ENCODE measurements around the gene DOK3. TPM values are rescaled to one million over a fixed set of nuclear protein-coding genes. Genes with fewer than 3 reads are reported as not detected.
A peak's percentile ranks its signal among the peaks of the same experiment; 100 is the strongest.

Gene DOK3
- total and polyA plus RNA-seq, 2 of the 13 experiments (the other 11 are each of a cell fraction or from before 2014, with no cell fraction given) = 1.4 to 1.5 TPM

DNA sequence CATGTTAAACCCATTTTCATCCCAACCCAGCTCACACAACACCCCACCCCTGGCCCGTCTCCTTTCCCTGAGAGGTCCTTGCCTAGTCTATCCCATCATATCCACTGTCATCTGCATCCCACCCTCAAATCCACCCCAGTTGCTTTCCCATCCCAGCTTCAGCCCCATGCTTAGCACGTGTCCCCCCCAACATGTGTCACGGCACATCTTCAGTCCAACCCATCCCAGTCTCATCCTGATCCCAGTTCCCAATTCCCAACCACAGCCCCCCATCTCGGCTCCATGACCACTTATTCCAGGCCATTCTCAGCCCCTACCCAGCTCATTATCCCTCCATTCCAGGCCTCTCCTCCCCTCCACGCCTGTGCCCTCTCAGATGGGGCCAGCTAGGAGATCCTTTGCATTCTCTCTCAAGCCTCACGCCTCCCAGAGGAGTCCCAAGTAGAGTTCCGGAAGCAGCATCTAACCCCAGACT, 35.6 kb downstream of the DOK3 start:
- Histone ChIP-seq H3K4me2 (ENCODE audit: low read depth, low read length) (peak overlapping the region; percentile 47; the same call in 1 of the 2 replicates), H3K79me2 (ENCODE audit: insufficient read depth, low read length) (peaks cover 3% of the 10 kb centered on the region), H3K9me3 (ENCODE audit: low read length) (no peaks in the 10 kb centered on the region), H3K27me3 (ENCODE audit: control insufficient read depth in 1 of 2, insufficient read depth in 2 of 2, low read length in 2 of 2) (no peaks in the 10 kb centered on the region), H4K20me1 (ENCODE audit: insufficient read depth, low read length) (peaks cover 9% of the 10 kb centered on the region; the same call in 1 of the 2 replicates), H3K4me3 (replicated peaks in 1 of 3; ENCODE audit: insufficient read depth in 1 of 3, low read depth in 2 of 3, low read length in 3 of 3) (peak overlapping the region in 1 of 3 experiments; percentile 73; a peak in 1 of 6 replicates), H3K36me3 (replicated peaks in 1 of 2; ENCODE audit: control insufficient read depth in 1 of 2, insufficient read depth in 2 of 2, low read length in 2 of 2) (no peaks in the 10 kb centered on the region), H2AFZ (ENCODE audit: low read length) (no peak overlapping the region), H3K4me1 (ENCODE audit: insufficient read depth, low read length) (peaks cover 68% of the 10 kb centered on the region), H3K9ac (ENCODE audit: insufficient read depth, low read depth, low read length) (no peak overlapping the region), H3K27ac (ENCODE audit: extremely low read length, insufficient read depth, low read length) (no peak overlapping the region)
- 25% methylated on average over 7 of the region's 7 CpGs for WGBS (ENCODE audit: low lambda C conversion rate)
- ATAC-seq = no peak
- POLR2A ChIA-PET = interaction anchor here (0.8 to 1.2 kb wide), 2 partner anchors 27 to 105 kb away, joined by 3 read pairs; no protein-coding TSS in a partner anchor
- in situ Hi-C loops (cut with HindIII; ENCODE audit: extremely low pct_ligation_motif_present, low pct_unique_long_range_greater_than_20kb) = loop anchor here (25.0 kb wide), 1 partner anchor 362 kb away; no protein-coding TSS in a partner anchor
- BruUV-seq (replicated peaks) = no TSS peak
- CTCF ChIA-PET (ENCODE audit: low intra/inter-chr PET ratio, low total read pairs) = no interaction called here
- FAIRE-seq = no peak
- intact Hi-C loops (cut with micrococcal nuclease; ENCODE audit: unreplicated experiment) = no loop called here
- TF ChIP-seq ZNF180 (CRISPR knock-in tag; IDR thresholded peaks at IDR 0.05; ENCODE audit: borderline replicate concordance, low read depth) (no peak), KAT8 (CRISPR knock-in tag; IDR thresholded peaks at IDR 0.05) (no peak), FOXM1 (CRISPR knock-in tag; IDR thresholded peaks at IDR 0.05) (no peak), ZNF333 (CRISPR knock-in tag; IDR thresholded peaks at IDR 0.05; ENCODE audit: borderline replicate concordance) (no peak), SUZ12 (IDR thresholded peaks at IDR 0.05; ENCODE audit: low read depth, low read length) (no peak), TSC22D2 (CRISPR knock-in tag; IDR thresholded peaks at IDR 0.05; ENCODE audit: borderline replicate concordance) (no peak), PBX2 (CRISPR knock-in tag; IDR thresholded peaks at IDR 0.05) (no peak), ZNF839 (CRISPR knock-in tag; IDR thresholded peaks at IDR 0.05; ENCODE audit: borderline replicate concordance) (no peak), SOX13 (IDR thresholded peaks at IDR 0.05) (no peak), SOX13 (CRISPR knock-in tag; conservative IDR thresholded peaks at IDR 0.05 in 1 of 2, IDR thresholded peaks at IDR 0.05 in 1 of 2) (no peak)
- TF ChIP-seq, protein P1, sequence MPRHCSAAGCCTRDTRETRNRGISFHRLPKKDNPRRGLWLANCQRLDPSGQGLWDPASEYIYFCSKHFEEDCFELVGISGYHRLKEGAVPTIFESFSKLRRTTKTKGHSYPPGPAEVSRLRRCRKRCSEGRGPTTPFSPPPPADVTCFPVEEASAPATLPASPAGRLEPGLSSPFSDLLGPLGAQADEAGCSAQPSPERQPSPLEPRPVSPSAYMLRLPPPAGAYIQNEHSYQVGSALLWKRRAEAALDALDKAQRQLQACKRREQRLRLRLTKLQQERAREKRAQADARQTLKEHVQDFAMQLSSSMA (CRISPR knock-in tag; IDR thresholded peaks at IDR 0.05) = no peak
- no peak for DNase-seq (ENCODE audit: low spot score)
